GM12873 (cell line): ENCODE results near the gene PAQR4.
A peak's percentile ranks its signal among the peaks of the same experiment; 100 is the strongest.

ENCODE experiments used
- CTCF ChIP-seq: IDR thresholded peaks from 2 replicates; pipeline ENCODE4 v1.5.1; 2012; ENCODE audit warnings: low read depth, mild to moderate bottlenecking, moderate library complexity, low read length, control low read depth; ENCODE audit not compliant: insufficient read depth; ENCODE audit errors: missing control alignments

PAQR4 gene

GRCh38 chr16:2968738-2969544, at the start of gene PAQR4:
Gene PAQR4, plus strand, starts transcription at chr16:2969348. Its CDS starts 327 bp downstream, at chr16:2969675.
- TF ChIP-seq CTCF = no peak

GRCh38 chr16:2919511-2920255, 49.5 kb upstream of the PAQR4 start:
- peak; percentile 74 for TF ChIP-seq CTCF

- TF ChIP-seq CTCF = no peak
Observed at GRCh38 chr16:2923481-2923880, 45.7 kb upstream of the PAQR4 start.

- no peak for TF ChIP-seq CTCF
Observed at GRCh38 chr16:2924901-2925755, 44.0 kb upstream of the PAQR4 start.

GRCh38 chr16:2925951-2926649, 43.0 kb upstream of the PAQR4 start:
- TF ChIP-seq CTCF = no peak

- TF ChIP-seq CTCF = no peak
Observed at GRCh38 chr16:2926650-2926999, 42.5 kb upstream of the PAQR4 start.
